Astrocyte (in vitro differentiated cells and primary cell): Measurements from ENCODE around the gene TRIM5.

Experiments used
- CTCF ChIP-seq: IDR thresholded peaks from 2 replicates; pipeline ENCODE4 v1.5.1; 2011; ENCODE audit warnings: low read depth, mild to moderate bottlenecking, inconsistent platforms, low read length, moderate library complexity; ENCODE audit not compliant: insufficient read depth
- EZH2 ChIP-seq: IDR thresholded peaks from 2 replicates; pipeline ENCODE4 v1.6.1; 2012; ENCODE audit warnings: mild to moderate bottlenecking, low read length, inconsistent platforms; ENCODE audit not compliant: insufficient read depth

- TF ChIP-seq CTCF, result no peak
- TF ChIP-seq EZH2, result no peak
Measured at GRCh38 chr11:5639953-5640352, 44.9 kb downstream of the TRIM5 start.
